GM21529 (cell line): Measurements from ENCODE around the gene LTO1.
"Not testable (repeated sequence)": the region's sequence is repeated elsewhere in the genome, so short reads cannot be mapped to it uniquely, and the experiment has no call there.

Experiments
- ATAC-seq: cut with Tn5 transposase; IDR thresholded peaks from one replicate; pipeline ENCODE4 v1.9.1; 2021; ENCODE audit not compliant: unreplicated experiment

LTO1 gene

DNA sequence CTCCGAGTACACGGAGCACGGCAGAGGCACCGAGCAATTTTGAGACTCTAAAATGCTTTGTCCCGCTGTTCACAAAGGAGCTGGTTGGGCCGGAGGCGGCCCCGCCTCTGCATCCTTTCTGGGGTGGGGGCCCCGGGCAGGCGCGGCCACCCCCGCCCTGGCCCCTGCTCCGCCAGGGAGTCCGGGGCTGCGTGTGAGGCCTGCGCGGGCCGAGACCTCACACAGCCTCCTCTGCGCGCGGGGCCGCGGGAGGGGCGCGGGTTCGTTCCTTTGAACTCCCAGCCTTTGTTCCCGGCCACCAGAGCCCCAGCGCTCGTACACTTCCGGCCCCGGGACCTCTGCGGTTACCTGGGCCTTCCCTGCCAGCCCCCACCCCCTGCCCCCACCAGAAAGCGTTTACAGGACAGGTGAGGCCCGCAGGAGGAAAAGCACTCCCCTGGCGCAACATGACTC is 27.1 kb upstream of the LTO1 start:
- no peak for ATAC-seq

DNA sequence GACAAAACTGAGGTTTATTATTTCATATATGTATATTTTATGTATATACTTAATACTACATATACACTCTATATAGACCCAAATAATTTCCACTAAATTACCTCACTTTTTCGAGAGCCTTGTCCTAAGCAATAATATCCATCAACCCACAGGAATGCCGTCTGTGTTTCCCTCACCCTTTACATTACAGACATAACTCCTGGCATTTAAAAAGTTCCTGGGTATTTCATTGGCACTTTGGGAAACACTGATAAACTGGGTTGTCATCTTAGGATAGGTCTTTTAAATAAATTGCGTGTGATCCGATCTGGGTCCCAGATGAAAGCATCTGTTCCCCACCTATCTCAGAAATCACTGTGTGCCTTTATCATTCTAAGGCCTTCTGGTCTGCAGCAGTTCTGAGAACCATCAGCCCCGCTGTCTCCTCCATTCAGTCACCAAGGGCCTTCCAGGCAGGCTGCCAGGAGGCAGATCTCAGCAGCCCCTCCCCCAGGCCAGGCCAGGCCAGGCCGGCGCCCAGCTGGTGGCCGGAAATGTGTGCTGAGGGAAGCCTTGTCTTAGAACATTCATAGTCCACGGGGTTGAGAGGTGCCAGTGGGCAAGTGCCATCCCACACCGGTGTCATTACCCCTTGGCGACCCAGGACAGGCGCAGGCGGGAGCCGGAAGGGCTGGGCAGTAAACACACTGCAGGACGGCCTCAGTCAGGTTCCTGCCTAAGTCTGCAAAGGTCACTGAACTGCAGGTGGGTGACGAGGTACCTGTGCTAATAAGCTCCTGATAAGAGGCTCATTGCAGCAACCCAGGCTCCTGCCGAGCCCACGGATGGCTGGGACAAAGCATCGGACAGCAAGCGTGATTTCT is 25.4 kb upstream of the LTO1 start:
- no peak for ATAC-seq

DNA sequence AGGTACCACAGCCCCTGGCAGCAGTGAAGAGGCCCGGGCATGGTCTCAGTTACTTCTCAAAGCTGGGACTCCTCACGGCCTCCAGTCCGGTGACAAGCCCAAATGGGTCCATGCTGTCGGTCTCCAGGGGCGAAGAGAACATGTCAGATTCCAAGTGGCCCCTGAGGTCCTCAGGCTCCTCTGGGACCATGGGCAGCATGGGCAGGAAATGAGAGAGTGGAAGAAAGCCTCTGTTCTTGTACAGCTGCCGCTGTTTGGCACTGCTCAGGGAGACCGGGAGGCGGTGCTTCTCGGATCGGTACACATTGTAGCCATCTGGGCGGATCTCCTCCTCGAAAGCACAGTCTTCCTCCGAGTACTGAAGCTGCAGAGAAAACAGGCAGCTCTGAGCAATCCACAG is 24.1 kb upstream of the LTO1 start:
- ATAC-seq = no peak

DNA sequence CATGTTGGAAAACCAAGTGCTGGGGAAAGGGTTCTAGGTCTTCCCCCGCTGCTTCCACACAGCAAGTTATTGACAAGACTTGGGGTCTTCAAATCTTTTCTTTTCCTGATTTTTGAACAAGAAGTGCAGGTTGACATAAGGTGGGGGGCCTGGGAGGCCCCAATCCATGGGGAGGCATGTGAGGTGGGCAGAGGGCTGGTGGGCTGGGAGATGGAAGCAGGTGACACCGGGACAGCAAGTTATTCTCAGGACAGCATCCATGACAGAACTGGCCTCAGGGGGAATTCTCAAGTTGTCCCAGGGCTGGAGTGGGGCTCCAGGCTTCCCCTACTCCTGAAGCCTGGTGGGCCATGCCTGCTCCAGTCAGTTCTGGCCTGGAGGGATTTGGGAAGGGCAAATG is 23.2 kb upstream of the LTO1 start:
- no peak for ATAC-seq

DNA sequence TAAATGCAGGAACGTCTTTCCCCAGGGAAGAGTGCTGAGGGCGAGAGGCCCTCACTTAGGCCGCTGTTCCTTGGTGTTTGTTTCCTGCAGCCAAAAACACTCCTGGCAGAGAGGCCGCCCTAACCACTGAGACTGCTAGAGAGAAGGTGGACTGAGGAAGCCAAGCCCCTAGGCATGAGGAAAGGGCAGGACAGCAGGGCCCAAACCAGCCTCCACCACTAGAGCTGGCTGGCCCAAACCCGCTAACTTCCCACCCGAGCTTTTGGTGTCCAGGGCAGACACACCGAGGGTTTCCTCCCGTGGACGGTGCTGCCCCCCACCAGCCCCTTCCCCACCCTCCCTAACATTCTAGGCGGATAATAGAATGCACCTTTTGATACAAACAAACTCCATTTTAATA is 22.7 kb upstream of the LTO1 start:
- no peak for ATAC-seq

GRCh38 chr11:69697469-69697843 is 22.3 kb upstream of the LTO1 start:
- no peak for ATAC-seq

- no peak for ATAC-seq
These were observed 21.8 kb upstream of the LTO1 start for GRCh38 chr11:69696749-69697468.

DNA sequence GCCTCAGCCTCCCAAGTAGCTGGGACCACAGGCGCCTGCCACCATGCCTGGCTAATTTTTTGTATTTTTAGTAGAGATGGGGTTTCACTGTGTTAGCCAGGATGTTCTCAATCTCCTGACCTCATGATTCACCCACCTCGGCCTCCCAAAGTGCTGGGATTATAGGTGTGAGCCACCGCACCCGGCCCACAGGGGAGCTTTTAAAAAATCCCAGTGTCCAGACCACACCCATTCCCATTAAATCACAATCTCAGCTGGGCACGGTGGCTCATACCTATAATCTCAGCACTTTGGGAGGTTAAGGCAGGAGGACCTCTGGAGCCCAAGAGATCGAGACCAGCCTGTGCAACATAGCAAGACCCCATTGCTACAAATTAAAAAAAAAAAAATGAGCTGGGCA is 20.8 kb upstream of the LTO1 start:
- not testable (repeated sequence) for ATAC-seq

GRCh38 chr11:69695581-69695980 is 20.4 kb upstream of the LTO1 start:
- no peak for ATAC-seq

DNA sequence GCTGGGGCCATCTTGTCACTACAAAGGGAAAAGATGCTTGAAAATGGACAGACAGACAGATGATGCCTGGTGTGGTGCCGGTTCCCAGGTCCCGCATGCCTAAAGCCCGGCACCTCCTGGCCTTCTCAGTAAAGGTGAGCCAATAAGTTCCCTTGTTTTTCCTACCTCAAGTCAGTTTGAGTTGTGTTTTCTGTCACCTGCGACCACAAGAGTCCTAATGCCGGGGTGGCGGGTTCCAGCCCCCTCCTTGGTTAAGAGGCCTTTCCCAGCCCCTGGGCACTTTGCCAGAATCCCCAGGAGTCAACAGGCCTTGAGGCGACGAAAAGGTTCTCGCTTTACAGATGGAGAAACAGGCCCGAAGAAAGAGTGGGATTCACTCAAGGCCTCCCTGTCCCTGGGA is 19.6 kb upstream of the LTO1 start:
- no peak for ATAC-seq

GRCh38 chr11:69692422-69692821 is 17.3 kb upstream of the LTO1 start:
- ATAC-seq = no peak

- ATAC-seq = no peak
These were observed 16.3 kb upstream of the LTO1 start for GRCh38 chr11:69691463-69691862.

GRCh38 chr11:69689484-69690319 is 14.5 kb upstream of the LTO1 start:
- no peak for ATAC-seq

DNA sequence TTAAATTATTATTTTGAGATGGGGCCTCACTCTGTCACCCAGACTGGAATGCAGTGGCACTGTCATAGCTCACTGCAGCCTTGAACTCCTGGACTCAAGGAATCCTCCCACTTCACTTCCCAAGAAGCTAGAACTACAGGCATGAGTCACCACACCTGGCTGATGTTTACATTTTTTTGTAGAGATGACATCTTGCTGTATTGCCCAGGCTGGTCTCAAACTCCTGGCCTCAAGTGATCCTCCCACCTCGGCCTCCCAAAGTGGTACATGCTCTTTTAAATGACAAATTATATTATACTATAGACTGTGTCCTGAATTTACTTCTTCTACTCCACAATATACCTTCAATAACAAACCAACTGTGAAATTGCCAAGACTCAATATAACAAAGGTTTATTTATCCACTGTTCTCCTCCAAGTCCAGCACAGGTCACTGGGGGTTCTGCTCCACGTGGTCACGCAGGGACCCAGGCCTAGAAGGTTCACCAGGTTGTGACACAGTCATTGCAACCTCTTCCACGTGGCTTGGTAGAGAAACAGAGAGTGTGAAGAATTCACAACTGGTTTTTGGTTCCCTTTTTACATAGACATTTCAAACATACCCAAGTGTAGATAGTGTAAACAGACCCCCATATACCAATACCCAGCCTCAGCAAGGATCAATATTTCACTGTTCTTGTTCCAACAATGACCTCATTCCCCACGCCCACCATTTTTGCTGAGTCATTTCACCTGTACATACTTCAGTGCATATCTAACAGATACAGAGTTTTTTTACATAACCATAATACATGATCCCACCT is 13.0 kb upstream of the LTO1 start:
- not testable (repeated sequence) for ATAC-seq

- no peak for ATAC-seq
These were observed 11.7 kb upstream of the LTO1 start for GRCh38 chr11:69686856-69687255.

DNA sequence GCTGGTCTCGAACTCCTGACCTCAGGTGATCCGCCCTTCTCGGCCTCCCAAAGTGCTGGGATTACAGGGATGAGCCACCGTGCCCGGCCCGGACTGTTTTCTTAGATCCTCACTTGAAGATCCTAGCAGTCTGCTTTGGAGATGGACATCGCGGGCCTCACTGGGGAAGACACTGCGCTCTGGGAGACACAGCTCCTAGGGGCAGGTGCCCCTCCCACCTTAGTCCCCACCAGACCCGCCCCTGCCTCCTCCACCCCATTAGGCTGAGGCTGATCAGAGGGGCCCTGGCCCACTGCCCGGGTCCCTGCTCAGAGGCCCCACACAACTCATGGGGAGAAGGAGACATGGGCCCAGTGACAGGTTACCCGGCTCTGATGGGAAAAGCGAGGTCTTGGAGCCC is 11.3 kb upstream of the LTO1 start:
- no peak for ATAC-seq

- no peak for ATAC-seq
These were observed 10.2 kb upstream of the LTO1 start for GRCh38 chr11:69685348-69685747.

GRCh38 chr11:69684651-69685050 is 9.5 kb upstream of the LTO1 start:
- no peak for ATAC-seq

DNA sequence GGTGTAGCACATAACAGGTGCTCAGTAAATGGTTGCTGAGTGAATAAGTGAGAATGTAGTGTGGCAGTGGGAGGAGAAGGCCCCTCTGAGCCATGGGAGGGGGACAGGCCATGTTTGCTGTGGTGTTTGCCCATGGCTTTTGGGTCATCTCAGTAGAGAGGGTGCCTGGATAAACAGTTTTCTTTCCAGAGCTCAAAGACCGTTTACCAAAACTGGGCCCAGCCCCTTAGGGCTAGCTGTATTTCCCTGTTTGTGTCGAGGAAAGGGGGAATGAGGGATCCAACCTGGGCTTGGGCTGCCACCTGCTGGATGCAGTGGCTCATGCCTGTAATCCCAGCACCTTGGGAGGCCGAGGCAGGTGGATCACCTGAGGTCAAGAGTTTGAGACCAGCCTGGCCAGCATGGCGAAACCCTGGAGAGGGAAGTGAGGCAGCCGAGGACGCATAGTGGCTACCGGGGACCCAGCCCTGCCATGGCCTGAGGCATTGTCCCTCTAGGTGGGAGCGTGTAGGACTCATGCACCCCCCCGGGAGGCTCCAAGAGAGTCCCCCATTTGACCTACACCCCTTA is 8.7 kb upstream of the LTO1 start:
- no peak for ATAC-seq

DNA sequence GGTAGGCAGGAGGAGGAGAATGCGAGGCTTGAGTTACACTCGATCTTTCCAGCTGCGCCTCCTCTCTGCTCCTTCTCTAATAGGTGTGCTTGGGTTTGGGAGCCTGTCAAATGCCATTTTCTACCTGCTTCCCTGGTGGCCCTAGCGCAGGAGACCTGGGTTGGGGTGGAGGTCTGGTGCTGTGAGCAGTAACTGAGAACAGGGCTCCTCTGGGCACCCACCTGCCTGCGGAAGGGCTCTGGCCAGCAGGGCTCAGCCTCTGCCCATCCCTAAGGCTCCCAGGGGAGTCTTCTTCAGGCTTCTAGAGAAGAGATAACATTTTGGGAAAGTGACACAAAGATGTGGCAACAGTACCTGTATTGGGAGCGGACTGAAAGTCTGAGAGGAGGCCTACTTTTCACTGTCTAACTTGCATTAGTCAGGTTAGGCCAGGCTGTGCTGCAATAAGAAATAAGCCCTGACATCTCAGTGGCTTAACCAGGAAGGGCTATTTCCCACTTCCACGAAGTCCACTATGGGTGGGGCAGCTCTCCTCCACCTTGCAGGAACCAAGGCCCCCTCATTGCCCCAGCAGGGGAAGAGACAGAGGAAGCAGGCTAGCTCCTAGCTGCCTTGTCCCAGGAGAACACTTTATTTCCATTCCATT is 7.7 kb upstream of the LTO1 start:
- no peak for ATAC-seq
